ENCODE measurements around the gene DLG2. TPM values are rescaled to one million over a fixed set of nuclear protein-coding genes. Genes with fewer than 3 reads are reported as not detected.

The DLG2 gene
- total RNA-seq, 1 donor: 1.3 TPM

DNA sequence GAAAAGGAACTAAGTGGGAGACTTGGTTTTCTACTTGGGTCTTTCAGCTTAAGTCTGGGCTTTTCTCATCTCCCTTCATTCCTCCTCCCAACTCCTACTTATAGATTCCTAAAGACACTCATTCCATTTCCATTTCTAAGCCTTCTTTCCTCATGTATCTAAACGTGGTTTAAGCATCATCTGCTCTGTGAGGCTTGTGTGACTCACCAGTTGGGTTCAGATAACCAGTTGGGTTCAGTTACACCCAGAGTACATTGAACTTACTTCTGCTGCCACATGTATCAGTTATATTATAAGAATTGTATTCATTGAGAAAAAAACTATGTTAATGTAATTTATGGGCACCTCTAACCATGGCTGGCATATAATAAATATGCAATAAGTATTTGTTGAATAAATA lies 1509.8 kb downstream of the DLG2 start:
- H3K4me3 ChIP-seq (ENCODE audit: low read depth, low read length): no peak overlapping the region
- TF ChIP-seq, protein P1, sequence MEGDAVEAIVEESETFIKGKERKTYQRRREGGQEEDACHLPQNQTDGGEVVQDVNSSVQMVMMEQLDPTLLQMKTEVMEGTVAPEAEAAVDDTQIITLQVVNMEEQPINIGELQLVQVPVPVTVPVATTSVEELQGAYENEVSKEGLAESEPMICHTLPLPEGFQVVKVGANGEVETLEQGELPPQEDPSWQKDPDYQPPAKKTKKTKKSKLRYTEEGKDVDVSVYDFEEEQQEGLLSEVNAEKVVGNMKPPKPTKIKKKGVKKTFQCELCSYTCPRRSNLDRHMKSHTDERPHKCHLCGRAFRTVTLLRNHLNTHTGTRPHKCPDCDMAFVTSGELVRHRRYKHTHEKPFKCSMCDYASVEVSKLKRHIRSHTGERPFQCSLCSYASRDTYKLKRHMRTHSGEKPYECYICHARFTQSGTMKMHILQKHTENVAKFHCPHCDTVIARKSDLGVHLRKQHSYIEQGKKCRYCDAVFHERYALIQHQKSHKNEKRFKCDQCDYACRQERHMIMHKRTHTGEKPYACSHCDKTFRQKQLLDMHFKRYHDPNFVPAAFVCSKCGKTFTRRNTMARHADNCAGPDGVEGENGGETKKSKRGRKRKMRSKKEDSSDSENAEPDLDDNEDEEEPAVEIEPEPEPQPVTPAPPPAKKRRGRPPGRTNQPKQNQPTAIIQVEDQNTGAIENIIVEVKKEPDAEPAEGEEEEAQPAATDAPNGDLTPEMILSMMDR (IDR thresholded peaks at IDR 0.05; ENCODE audit: insufficient read depth, low read depth, low read length): no peak
- no peak for DNase-seq (ENCODE audit: low read depth)

DNA sequence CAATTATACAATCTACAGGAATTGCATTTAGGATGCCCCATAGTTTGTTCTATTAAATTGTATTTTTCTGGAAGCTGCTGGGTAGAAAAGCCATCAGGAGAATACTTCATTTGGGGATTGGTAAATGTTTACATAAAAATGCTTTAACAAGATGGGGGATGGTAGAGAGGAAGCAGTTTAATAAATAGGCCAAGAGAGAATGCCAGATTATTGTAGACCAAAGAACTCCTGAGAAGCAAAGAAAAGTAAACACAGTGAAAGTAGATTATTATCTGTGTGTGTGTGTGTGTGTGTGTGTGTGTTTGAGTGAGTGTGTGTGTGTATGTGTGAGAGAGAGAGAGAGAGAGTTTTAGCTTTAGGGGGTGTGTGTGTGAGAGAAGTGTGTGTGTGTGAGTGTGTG lies 1520.6 kb downstream of the DLG2 start:
- H3K4me3 ChIP-seq (ENCODE audit: low read depth, low read length): no peak overlapping the region
- TF ChIP-seq, protein P1 (IDR thresholded peaks at IDR 0.05; ENCODE audit: insufficient read depth, low read depth, low read length): no peak
- no peak for DNase-seq (ENCODE audit: low read depth)

DNA sequence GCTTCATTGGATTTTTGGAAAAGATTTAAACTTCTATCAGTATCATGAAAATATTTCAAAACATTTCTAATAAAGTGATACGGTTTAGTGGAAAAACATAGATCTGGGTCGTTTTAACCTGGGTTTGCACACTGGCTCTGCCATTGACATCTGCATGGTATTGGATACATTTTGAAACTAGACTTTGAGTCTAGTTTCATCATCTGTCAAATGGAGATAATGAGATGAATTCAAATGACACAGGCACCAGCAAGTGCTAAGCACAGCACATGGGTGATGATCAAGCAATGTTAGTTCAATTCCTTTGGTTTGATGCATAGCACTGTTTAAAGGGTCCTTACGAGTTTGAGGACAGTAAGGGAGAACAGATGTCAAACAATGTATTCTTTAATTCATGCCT lies 1522.0 kb downstream of the DLG2 start:
- no peak for DNase-seq (ENCODE audit: low read depth)
- no peak overlapping the region for H3K4me3 ChIP-seq (ENCODE audit: low read depth, low read length)
- TF ChIP-seq, protein P1 (IDR thresholded peaks at IDR 0.05; ENCODE audit: insufficient read depth, low read depth, low read length): no peak

DNA sequence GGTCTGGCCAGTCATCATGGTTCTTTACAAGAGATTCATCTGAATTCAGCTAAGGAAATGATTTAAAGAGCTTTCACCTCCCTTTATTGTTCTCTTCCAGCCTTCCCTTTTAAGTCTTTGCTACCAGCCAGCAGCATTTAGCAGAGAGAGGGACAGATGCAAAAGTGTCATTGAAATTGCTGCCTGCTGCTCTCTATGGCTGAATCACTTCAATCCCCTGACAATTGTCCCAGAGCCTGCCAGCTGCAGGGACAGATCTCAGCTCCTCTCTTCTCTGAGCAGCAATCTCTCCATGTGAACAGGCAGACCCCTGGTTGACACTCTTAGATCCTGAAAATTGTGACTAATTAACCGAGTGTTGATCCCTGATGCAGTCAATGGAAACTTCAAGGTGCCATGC lies 1524.0 kb downstream of the DLG2 start:
- no peak for DNase-seq (ENCODE audit: low read depth)
- TF ChIP-seq, protein P1 (IDR thresholded peaks at IDR 0.05; ENCODE audit: insufficient read depth, low read depth, low read length): no peak
- H3K4me3 ChIP-seq (ENCODE audit: low read depth, low read length): no peak overlapping the region

DNA sequence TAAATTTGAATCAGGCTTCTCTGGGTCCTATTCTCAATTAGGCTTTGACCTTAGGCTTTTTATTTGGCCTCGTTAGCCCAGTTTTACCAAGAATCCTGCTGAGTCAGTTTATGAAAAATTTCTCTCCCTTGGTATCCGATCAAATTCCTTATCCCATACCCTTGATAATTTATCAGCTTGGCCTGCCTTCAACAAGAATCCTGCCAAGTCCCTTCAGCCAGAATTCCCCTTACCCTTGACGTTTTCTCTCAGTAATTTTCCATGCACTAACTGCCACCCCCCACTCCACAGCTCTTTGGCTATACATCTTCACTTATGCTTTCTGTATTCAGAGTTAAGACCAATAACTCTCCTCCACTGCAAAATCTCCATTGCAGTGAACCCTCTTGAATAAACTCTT lies 1530.0 kb downstream of the DLG2 start:
- H3K4me3 ChIP-seq (ENCODE audit: low read depth, low read length): no peak overlapping the region
- no peak for DNase-seq (ENCODE audit: low read depth)
- TF ChIP-seq, protein P1 (IDR thresholded peaks at IDR 0.05; ENCODE audit: insufficient read depth, low read depth, low read length): no peak

DNA sequence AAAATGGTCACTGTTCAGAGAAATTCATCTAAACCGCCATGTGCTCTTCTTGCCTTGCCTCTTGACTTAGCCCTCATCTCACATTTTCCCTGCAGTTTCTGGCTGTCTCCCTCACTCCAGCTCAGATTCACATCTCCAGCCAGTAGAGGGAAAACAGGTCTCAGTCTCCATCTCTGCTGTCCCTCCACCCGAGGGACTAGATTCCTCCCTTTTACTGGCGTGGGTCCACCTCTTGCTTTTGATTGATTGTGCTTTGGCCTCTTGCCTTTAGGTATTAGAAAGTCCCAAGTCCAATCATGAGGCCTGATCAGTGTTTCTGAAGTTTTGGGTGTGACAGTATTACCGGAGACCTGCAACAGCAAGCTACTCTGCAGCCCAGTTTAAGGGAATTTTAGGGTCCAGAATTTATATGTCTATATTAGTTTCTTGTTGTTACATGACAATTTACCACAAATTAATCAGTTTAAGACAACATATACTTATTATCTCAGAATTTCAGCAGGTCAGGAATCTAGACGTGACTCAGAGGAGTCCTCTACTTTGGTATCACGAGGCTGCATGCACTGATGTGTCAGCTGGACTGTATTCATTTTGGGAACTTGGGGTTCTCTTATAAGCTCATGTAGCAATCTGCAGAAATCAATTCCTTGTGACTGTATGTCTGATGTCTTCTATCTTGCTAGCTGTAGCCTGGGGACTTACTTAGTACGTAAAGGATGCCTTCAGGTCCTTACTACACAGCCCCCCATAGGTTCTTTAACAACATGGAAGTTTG lies 1535.7 kb downstream of the DLG2 start:
- H3K4me3 ChIP-seq (ENCODE audit: low read depth, low read length): no peak overlapping the region
- TF ChIP-seq, protein P1 (IDR thresholded peaks at IDR 0.05; ENCODE audit: insufficient read depth, low read depth, low read length): no peak
- DNase-seq (ENCODE audit: low read depth): no peak
